GM18870 (cell line): ENCODE data around the gene RPS28.

Source experiments
- ATAC-seq: cut with Tn5 transposase; IDR thresholded peaks from one replicate; pipeline ENCODE4 v1.9.1; 2021; ENCODE audit warnings: moderate library complexity; ENCODE audit not compliant: unreplicated experiment

The RPS28 gene

DNA sequence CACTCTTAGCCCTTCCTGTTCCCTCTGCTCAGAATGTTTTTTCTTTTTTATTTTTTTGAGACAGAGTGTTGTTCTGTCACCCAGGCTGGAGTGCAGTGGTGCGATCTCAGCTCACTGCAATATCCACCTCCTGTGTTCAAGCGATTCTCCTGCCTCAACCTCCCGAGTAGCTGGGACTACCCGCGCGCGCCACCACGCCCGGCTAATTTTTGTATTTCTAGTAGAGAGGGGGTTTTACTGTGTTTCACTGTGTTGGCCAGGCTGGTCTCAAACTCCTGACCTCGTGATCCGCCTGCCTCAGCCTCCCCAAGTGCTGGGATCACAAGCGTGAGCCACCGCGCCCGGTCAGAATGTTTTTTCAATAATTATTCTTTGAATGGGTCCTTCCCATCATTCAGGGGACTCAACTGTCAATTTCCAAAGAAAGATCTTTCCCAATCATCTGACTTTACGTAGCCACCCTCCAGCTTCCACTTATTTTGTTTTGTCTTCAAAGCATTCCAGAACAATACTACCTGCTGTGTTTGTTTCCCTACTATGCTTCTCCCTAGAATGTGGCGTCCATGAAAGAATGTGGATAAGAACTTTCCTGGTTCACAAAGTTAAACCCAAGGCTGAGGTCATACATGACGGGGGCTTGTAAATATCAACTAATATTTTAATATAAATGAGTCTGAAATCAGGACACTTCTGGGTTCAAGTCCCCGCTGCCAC is 1.3 kb upstream of the RPS28 start:
- no peak for ATAC-seq

DNA sequence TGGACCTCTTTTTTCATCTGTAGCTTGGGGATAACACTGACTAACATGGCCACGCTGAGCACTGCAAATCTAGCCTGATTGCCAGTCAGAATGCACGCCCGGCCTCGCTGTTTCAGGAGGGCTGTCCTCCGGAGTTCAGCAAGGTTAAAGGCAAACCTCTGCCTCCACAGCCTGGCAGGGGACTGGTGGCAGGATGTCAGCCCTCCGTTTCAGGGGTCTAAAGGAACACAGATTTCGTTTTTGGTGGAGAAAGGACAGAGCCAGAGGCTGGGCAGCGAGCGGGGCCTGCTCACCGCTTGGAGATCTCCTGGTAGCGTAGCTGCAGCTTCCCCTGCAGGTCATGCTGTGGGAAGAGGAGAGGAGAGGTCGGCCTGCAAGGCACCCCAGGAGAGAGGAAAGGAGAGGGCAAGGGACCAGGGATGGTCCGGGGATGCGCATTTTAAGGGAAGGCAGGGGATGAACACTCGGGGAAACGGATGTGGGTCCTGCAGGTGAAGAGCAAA is 681 bp upstream of the RPS28 start:
- no peak for ATAC-seq

DNA sequence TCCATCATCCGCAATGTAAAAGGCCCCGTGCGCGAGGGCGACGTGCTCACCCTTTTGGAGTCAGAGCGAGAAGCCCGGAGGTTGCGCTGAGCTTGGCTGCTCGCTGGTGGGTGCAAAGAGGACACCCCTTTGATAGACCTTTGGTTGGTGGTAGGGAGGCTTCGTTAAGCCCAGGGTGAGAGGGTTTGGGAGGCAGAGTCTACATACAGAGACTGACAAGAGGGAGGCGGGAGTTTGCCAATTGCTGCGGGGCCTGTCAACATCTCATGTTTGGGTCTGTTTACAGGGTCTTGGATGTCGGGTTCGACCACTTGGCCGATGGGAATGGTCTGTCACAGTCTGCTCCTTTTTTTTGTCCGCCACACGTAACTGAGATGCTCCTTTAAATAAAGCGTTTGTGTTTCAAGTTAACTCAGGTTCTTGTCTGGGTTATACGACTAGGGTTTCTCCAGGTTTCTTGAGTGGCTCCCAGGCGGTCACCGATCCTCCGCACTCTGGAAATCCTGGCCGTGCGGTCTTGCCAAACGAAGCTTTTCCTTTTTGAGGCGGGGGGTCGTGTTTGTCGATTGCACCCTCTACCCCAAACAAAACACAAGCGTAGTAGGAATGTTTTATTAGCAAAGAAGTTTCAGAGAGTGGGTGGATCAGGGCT is 816 bp downstream of the RPS28 start:
- no peak for ATAC-seq

DNA sequence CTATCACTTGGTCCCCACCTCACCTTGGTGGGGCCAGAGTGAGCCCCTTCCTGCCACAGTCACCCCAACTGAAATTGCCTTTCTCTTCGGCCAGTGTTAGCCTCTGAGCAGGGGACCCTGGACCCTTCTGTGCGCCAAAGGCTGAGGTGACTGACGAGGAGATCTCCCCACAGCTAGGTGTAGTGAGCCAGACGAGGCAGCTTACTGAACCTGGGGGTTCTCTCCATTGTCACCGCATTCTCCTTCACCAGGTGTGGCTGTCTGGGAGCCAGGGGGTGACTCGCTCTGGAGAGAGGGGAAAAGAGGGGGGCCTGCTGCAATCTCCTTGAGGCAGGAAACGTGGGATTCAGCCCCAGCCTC is 1.3 kb downstream of the RPS28 start:
- no peak for ATAC-seq

DNA sequence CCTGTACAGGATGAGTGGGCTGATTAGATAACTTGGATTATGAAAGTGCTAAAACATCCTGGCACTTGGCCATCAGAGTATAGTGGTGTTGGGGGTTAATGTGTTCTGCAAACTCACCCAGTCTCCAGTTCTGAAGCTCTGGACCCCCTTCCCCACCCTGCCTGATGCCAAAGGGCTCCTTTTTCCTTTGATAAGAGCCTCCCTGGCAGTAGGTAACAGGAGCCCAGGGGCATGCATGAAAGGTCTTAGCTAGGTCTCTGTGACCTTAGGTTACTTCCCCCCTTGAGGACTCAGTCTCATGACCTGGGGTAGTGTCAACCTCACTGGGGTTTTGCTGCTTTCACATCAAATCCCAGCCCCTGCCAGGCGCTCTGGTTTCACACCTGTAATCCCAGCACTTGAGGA is 2.5 kb downstream of the RPS28 start:
- ATAC-seq: no peak

DNA sequence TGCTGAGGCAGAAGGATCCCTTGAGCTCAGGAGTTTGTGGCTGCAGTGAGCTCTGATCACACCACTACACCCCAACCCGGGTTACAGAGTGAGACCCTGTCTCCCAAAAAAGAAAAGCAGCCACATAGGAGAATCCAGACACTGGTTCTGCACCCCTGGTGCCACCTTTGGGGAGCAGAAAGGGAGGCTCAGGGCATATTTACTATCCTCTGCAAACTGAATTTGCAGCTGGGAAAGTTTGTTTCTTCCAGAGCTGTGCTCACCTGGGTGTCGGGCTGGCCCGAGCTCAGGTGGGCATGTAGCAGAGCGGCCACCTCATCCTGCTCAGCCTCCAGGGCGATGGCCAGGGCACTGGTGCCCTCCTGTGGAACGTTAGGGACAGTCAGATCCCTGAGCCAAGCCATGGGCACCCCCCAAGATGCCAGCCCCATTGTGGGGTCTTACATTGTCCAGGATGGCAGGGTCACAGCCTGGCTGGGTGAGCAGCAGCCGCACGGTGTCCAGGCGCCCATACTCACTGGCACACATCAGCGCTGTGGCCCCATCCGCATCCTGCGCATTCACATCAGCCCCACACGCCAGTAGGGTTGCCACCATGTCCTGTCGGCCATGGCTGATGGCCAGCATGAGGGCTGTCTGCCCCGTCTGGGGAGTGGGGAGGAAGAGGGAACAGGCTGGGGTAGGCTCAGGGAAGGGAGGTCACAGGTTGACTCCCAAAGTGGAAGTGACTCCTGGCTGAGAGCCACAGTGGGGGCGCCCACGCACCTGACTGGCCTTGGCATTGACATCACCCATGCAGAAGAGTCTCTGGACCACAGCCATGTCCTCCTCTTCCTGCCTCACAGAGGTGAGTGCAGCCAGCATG is 3.1 kb downstream of the RPS28 start:
- ATAC-seq: no peak

DNA sequence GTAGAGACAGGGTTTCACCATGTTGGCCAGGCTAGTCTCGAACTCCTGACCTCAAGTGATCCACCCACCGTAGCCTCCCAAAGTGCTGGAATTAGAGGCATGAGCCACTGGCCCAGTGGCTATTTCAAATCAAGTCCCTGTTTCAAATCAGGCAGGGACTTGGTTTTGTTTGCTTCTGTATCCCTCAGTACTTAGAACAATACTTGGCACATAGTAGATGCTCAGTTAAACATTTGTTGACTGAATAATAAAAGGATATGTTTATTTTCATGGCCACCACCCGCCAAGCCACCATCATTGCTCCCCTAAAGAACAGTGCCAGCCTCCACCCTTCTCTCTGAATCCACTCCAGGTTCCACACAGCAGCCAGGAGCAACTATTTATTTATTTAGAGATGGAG is 4.2 kb downstream of the RPS28 start:
- no peak for ATAC-seq

DNA sequence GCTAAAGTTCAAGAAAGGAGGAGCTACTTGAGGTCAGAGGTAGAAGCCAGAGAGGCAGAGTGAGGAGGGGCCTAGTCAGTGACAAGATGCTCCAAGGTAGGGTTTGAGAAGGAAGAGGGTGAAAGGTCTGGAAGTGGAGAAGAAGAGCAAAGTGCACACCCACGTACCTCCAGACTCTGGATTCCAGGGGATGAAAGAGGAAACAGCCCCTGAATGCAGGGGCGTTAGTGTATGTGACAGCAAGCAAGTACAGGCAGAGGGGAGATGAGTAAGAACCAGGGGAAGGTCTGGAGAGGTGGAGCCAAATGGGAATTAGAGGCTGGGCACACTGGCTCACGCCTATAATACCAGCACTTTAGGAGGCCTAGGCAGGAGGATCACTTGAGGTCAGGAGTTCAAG is 8.7 kb downstream of the RPS28 start:
- ATAC-seq: no peak

DNA sequence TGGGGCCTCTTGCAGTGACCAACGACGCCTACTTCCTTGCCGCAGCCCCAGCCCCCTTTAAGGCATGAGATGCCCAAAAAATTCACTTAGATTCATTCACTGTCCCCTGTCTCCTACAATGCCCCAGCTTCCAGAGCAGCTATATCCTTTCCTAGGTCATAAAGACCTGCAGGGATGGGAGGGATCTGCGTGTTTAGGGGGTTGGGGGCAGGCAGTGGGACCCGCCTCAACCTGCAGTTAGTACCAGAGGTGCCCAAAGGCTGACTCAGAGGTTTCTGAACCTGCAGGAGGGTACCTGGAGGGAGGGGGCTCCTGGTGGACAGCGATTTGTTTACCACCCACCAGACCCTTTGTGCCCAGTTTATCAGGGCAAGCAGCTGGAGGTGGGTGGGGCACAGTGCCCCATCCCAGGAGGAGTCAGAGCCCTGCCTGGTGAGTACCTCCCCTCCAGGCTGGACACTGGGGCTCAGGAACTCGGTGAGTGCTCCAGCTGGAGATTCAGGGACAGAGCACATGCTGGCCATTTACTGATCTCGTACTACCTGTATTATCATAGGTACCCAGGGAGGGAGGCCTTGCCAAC is 10.1 kb downstream of the RPS28 start:
- no peak for ATAC-seq

DNA sequence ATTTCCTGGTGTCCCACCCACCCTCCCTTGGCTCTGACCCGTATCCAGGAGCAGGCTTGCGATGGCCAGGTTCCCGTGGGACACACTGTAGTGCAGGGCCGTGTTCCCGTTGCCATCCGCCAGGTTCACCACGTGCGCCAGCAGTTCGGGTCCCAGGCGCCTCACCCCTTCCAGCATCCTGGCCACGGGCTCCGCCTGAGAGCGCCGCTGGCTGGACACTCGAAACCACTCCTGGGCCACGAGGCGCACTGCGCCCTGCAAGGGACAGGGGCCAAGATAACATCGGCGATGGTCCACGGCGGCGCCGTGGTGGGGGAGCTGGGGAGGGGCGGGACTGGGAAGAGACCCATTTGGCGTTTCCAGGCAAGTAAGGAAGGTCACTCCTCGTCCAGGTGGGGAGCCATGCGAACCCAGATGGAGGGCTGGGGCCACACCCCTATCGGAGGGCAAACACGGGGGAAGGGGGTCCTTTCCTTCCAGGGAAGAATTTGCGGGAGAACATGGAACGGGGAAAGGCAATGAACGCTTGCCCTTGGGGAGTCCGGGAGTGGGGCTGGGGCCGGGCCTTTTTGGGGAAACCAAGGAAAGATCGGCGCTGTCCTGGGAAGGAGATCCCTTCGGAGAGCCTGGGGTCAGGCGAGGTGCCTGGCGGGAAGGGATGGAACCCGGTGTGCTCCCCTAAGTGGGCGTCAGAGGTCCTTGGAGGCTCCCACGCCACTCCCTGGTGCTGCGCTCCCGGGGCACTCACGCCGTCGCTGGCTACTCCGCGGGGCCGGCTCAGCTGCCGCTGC is 11.9 kb downstream of the RPS28 start:
- ATAC-seq: no peak

DNA sequence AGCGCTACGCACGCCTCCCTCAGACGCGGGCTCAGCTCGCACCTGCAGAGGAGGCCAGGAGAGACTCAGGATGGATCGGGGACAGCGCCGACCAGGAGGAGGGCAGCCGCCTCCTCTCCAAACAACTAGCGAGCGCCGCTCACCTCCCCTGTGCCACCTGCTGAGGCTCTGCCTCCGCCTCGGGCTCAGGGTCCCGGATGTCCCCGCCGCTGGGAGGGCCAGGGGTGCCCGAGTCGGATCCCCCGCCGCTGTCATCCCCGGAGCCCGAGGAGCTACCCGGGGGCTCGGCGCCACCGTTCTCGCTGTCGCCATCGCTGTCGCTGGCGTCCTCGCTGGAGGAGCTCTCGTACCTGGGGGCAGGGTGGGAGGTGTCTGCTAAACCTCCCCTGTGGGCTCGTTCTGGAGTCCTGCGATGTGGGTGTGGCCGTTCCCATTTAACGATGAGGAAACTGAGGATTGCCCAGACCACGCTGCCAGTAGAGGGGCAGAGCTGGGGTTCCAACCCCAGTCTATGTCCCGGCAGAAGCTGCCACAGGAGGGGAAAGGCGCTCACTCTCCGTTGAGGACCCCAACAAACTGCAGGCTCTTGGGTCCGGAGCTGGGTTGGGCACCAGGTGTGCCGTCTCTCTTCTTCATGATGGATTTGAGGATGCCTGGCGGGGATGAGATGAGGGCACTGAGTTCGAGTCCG is 12.6 kb downstream of the RPS28 start:
- no peak for ATAC-seq

DNA sequence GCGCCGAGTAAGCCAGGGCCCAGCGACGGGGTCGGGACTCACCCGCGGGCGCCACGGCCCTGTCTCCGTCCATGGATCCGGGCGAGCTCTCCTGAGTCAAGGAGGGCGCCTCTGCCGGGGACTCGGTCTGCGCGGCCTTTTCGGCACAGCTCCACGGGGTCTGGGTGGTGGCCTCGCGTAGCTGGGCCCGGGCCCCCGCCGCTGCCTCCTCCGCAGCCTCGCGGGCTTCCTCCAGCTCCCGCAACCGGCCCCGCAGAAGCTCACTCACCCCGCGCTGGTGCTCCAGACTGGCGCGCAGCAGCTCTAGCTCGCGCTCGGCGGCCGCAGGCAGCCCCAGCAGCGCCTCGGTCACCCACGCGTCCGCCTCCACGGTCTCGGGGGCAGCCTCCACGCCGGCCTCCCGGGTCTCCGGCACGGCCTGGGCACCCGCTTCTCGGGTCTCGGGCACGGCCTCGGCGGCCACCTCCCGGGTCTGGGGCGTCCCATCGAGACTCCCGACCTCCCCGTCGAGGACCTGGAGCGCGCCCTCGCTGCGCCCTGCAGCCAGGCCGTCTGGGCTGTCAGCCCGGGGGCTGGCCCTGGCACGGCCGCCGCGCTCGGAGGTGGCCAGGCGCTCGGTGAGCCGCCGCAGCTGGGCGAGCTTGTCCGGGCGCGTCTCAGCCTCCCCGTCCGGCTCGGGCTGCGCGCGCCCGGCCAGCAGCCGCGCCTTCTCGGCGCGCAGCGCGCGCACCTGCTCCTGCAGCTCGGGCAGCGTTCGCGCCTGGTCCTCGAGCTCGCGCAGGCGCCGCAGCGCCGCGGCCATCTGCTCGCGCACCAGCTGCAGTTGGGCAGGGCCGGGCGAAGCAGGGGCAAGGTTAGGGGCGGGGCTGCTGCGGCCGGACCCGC is 13.4 kb downstream of the RPS28 start:
- no peak for ATAC-seq

DNA sequence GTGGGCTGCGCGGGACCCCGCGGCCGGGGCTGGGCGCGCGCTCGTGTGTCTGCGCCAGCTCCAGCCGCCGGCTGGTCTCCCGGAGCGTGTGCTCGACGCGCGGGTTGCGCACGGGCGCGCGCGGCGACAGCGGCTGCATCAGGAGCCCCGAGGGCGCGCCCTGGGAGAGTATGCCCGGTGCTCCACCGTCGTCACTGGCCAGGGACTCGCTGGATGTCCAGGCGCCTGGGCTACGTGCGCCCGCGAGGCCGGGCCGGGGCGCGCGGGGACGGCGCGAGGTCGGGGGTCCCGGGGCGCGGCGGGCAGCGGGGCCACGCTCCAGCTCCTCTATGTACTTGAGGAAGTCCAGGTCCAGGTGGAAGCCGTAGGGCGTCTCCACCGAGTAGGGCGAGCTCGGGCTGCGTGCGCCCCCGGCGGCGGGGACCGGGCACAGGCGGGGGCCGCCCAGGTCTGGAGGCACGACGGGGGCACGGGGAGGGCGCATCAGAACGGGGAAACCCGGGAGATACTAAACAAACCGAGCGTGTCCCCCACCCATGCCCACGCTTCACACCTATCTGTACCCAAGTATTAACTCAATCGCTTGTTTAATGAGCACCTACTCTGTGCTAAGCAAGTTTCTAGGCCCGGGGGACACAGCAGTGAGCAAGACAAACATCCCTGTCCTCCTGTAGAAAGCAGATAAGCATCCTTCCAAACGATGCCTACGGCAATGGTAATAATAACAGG is 14.2 kb downstream of the RPS28 start:
- ATAC-seq: no peak

DNA sequence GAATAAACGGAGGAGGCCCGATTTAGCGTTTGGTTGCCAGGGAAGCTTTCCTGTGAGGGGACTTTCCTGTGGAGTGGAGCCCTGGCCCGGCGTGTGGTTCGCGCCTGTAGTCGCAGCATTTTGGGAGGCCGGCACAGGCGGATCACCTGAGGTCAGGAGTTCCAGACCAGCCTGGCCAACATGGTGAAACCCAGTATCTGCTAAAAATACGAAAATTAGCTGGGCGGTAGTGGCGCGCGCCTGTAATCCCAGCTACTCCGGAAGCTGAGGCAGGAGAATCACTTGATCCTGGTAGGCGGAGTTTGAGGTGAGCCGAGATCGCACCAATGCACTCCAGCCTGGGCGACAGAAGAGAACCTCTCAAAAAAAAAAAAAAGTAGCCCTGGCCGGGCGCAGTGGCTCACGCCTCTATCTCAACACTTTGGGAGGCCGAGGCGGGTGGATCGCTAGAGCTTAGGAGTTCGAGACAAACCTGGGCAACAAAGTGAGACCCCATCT is 14.8 kb downstream of the RPS28 start:
- no peak for ATAC-seq

DNA sequence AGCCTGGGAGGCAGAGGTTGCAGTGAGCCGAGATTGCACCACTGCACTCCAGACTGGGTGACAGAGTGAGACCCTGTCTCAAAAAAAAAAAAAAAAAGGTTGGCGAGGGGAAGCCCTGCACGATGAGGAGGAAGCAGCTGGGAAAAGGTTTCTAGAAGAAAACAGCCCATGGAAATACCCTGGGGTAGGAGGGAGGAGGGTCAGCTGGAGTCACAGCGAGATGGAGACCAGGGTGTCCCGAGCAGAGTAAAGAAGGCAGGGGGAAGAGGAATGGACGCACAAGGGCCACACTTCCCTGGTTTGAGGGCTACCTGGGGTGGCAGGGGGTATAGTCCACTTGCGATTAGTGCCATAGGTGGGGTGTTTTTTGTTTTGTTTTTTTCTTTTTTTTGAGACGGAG is 15.4 kb downstream of the RPS28 start:
- no peak for ATAC-seq

DNA sequence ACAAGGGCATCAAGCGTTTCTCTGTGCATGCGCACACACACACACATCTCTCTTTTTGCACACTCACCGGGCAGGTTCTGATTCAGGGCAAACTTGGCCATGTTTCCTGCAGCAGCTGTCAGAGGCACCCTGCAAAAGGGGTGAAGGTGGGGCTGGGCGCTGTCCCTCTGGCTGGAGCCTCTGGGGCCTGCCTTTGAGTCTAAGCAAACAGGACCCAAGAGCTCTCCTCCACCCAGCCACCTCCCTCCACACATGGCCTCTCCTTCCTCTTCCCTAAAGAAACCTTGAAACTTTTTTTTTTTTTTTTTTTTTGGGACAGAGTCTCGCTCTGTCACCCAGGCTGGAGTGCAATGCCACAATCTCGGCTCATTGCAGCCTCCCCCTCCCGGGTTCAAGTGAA is 16.4 kb downstream of the RPS28 start:
- ATAC-seq: no peak

DNA sequence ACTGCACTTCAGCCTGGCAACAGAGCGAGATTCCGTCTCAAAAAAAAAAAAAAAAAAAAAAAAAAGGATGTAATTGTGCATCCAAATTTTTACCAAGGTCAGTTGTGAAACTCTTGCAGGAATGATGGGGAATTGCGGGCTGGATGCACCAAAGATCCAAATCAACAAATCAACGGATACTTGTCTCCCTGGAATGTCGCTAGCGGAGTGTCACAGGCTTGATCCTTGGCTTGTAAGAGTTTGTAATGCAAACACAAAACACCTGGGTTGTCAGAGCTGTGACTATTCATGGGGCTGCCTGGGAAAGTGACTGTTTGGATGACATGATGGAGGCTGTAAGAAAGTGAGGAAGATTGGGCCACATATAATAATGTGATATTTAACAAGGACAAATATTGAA is 17.5 kb downstream of the RPS28 start:
- ATAC-seq: no peak
